ENCODE results near the gene CUL3.
"Not testable (repeated sequence)": the region's sequence is repeated elsewhere in the genome, so short reads cannot be mapped to it uniquely, and the experiment has no call there.

Gene CUL3

GRCh38 chr2:224545884-224546644 is 39.1 kb downstream of the CUL3 start:
- no peak for DNase-seq (ENCODE audit: low spot score)

- no peak for DNase-seq (ENCODE audit: low spot score)
These were observed 41.2 kb downstream of the CUL3 start for GRCh38 chr2:224543939-224544338.

GRCh38 chr2:224538561-224539138 is 46.5 kb downstream of the CUL3 start:
- no peak for DNase-seq (ENCODE audit: low spot score)

GRCh38 chr2:224532931-224533330 is 52.2 kb downstream of the CUL3 start:
- no peak for DNase-seq (ENCODE audit: low spot score)

GRCh38 chr2:224532441-224532840 is 52.7 kb downstream of the CUL3 start:
- no peak for DNase-seq (ENCODE audit: low spot score)

- no peak for DNase-seq (ENCODE audit: low spot score)
These were observed 57.0 kb downstream of the CUL3 start for GRCh38 chr2:224528171-224528570.

- DNase-seq (ENCODE audit: low spot score): no peak
These were observed 59.4 kb downstream of the CUL3 start for GRCh38 chr2:224525774-224526173.

- DNase-seq (ENCODE audit: low spot score): no peak
These were observed 60.5 kb downstream of the CUL3 start for GRCh38 chr2:224524657-224525056.

- no peak for DNase-seq (ENCODE audit: low spot score)
These were observed 61.3 kb downstream of the CUL3 start for GRCh38 chr2:224523626-224524577.

- DNase-seq (ENCODE audit: low spot score): not testable (repeated sequence)
These were observed 62.7 kb downstream of the CUL3 start for GRCh38 chr2:224522483-224522882.

GRCh38 chr2:224520064-224520463 is 65.1 kb downstream of the CUL3 start:
- DNase-seq (ENCODE audit: low spot score): no peak

GRCh38 chr2:224518806-224519580 is 66.2 kb downstream of the CUL3 start:
- no peak for DNase-seq (ENCODE audit: low spot score)

GRCh38 chr2:224517963-224518362 is 67.2 kb downstream of the CUL3 start:
- DNase-seq (ENCODE audit: low spot score): no peak

GRCh38 chr2:224516393-224516792 is 68.8 kb downstream of the CUL3 start:
- not testable (repeated sequence) for DNase-seq (ENCODE audit: low spot score)

- no peak for DNase-seq (ENCODE audit: low spot score)
These were observed 71.2 kb downstream of the CUL3 start for GRCh38 chr2:224513991-224514390.

GRCh38 chr2:224507789-224508188 is 77.4 kb downstream of the CUL3 start:
- DNase-seq (ENCODE audit: low spot score): no peak

GRCh38 chr2:224506494-224506893 is 78.7 kb downstream of the CUL3 start:
- no peak for DNase-seq (ENCODE audit: low spot score)

- no peak for DNase-seq (ENCODE audit: low spot score)
These were observed 86.2 kb downstream of the CUL3 start for GRCh38 chr2:224498991-224499390.

- no peak for DNase-seq (ENCODE audit: low spot score)
These were observed 92.6 kb downstream of the CUL3 start for GRCh38 chr2:224492531-224492930.

GRCh38 chr2:224487940-224488339 is 97.2 kb downstream of the CUL3 start:
- not testable (repeated sequence) for DNase-seq (ENCODE audit: low spot score)
